Measurements from ENCODE around the gene ZDHHC15.
"Not testable (repeated sequence)": the region's sequence is repeated elsewhere in the genome, so short reads cannot be mapped to it uniquely, and the experiment has no call there.

Gene ZDHHC15, protein sequence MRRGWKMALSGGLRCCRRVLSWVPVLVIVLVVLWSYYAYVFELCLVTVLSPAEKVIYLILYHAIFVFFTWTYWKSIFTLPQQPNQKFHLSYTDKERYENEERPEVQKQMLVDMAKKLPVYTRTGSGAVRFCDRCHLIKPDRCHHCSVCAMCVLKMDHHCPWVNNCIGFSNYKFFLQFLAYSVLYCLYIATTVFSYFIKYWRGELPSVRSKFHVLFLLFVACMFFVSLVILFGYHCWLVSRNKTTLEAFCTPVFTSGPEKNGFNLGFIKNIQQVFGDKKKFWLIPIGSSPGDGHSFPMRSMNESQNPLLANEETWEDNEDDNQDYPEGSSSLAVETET

DNA sequence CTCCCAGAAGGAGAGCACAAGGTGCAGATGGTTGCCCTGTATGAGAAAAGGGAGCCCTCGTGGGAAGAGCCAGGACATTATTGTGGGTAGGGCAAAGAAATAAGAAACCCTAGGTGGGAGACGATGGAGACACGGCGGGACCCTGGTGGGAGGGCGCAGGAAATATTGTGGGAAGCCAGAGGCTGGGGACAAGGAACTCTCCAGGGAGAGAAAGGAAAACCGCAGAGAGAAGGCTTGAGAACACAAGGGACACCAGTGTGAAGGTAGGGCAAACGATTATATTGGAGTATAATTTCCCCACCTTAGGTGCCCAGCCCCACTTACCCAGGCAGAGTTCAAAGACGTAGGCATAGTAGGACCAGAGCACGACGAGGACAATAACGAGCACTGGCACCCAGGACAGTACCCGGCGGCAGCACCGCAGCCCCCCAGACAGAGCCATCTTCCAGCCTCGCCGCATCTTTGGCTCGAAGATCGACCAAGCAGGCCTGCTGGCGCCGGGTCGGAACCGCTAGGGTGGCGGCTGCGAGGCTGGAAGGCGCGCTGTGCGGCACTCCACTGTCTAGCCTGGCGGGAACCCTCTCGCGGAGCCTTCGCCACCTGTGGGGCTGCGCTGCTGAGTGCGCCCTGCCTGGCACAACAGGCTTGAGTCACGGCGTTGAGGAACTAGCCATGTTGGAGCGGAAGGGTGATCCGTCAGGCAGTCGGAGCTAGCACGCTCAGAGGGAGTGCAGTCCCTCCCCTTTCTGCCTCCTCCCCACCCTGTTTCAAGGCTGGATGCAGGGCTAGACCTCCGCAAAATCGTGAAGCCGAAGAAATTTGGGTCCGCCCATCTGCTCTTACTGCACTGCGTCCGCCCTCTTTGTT is at the start of gene ZDHHC15:
Gene ZDHHC15, minus strand, starts transcription at position 473 of the 867 bp plus-strand sequence. Its CDS starts 13 bp downstream, at position 460.
- DNase-seq (ENCODE audit: low spot score), result no peak

GRCh38 chrX:75560544-75560943 is 37.7 kb upstream of the ZDHHC15 start:
- not testable (repeated sequence) for DNase-seq (ENCODE audit: low spot score)

- DNase-seq (ENCODE audit: low spot score), result no peak
These were observed 24.9 kb upstream of the ZDHHC15 start for GRCh38 chrX:75547783-75548182.

DNA sequence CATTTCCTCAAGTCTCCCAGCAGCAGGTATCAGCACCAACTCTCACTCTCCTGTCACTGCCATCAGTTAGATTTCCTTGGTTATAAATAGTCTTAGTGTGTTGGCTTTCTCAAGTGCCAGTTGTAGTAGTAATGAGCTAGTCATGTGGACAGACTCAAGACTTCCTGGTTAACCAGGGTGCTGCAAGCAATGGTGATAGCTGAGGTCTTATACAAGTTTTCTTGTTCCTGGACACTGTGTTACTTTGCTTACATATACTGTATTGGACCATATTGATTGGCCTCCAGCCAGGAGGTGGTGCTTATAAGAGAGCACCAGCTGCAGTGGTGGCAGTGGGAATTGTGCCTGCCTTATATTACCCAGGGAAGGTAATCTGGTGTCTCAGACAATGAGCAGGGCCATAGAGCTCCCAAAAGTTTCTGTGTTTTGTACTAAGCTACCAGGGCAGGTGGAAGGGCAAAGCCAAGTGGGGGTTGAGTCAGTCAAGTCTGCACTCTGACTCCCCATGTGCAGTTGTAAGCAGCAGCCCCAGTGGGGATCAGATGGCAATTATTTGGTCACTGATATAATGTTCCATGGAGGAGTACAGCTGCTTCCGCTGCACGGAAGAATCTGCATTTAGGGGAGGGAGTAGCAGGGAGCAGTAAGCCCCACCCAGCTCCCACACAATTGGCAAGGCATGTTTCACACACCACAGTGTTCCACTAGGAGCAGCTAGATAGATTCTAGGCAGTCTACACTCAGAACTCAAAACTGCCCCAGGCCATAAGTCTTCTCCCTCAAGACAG is 24.1 kb upstream of the ZDHHC15 start:
- DNase-seq (ENCODE audit: low spot score), result no peak

- DNase-seq (ENCODE audit: low spot score), result no peak
These were observed 21.9 kb upstream of the ZDHHC15 start for GRCh38 chrX:75544786-75545185.

DNA sequence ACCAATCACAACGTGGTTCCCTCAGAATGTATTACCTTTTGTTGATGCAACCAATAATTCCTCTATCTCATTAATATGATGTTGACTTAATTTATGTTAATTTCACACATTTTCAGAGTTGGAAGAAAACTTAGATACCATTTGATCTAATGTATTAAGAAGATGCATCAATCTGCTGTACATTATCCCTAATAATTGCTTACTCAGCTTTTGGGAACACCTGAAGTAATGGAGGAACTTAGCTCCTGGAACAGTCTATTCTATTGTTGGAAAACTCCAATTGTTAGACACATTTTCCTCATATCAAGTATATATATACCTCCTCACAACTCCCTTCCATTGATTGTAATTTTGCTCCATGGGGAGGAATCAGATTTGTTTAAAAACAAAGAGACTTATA is 38.9 kb downstream of the ZDHHC15 start:
- no peak for DNase-seq (ENCODE audit: low spot score)

GRCh38 chrX:75461780-75462179 is 61.1 kb downstream of the ZDHHC15 start:
- DNase-seq (ENCODE audit: low spot score), result not testable (repeated sequence)

DNA sequence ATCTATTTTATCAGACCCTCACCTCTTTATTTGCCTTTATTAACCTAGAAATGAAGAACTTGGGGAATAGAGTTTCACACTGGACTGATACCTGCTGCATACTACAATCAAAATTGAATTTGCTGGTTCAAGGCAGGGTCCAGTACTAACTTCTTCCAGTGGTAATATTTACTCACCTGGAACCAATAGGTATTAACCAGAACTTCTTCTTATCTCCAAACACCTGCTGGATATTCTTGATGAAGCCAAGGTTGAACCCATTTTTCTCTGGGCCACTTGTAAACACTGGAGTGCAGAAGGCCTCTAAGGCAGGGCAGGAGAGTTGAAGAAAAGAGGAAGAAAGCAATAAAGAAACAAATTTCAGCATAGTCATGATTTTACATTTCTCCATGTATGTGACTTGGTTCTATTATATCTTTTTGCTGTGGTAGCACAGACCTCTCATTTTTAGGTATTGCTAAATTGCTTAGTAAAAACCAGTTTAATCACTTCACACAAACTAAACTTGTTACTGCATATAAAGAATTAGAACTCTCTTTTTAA is 101.1 kb downstream of the ZDHHC15 start:
- DNase-seq (ENCODE audit: low spot score), result no peak

DNA sequence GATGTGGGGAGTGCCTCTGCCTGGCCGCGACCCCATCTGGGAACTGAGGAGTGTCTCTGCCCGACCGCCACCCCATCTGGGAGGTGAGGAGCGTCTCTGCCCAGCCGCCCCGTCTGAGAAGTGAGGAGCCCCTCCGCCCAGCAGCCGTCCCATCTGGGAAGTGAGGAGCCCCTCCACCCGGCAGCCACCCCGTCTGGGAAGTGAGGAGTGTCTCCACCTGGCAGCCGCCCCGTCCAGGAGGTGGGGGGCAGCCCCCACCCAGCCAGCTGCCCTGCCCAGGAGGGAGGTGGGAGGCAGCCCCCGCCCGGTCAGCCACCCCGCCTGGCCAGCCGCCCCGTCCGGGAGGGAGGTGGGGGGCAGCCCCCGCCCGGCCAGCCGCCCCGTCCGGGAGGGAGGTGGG is 115.7 kb downstream of the ZDHHC15 start:
- DNase-seq (ENCODE audit: low spot score), result not testable (repeated sequence)

GRCh38 chrX:75390470-75390869 is 132.4 kb downstream of the ZDHHC15 start:
- DNase-seq (ENCODE audit: low spot score), result no peak

- DNase-seq (ENCODE audit: low spot score), result no peak
These were observed 153.1 kb downstream of the ZDHHC15 start for GRCh38 chrX:75369721-75370120.

- DNase-seq (ENCODE audit: low spot score), result no peak
These were observed 156.0 kb downstream of the ZDHHC15 start for GRCh38 chrX:75366861-75367260.

GRCh38 chrX:75365243-75365975 is 157.4 kb downstream of the ZDHHC15 start:
- DNase-seq (ENCODE audit: low spot score), result no peak

DNA sequence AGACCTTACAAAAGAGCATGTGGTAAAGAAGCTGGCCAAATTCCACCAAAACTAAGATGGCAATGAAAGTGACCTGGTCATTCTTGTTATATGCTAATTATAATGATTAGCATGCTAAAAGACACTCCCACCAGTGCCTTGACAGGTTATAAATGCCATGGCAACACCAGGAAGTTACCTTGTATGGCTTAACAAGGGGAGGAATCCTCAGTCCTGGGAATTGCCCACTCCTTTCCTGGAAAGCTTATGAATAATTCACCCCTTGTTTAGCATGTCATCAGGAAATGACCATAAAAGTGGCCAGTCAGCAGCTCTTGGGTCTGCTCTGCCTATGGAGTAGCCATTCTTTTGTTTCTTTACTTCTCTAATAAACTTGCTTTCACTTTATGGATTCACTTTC is 161.0 kb downstream of the ZDHHC15 start:
- DNase-seq (ENCODE audit: low spot score), result no peak

DNA sequence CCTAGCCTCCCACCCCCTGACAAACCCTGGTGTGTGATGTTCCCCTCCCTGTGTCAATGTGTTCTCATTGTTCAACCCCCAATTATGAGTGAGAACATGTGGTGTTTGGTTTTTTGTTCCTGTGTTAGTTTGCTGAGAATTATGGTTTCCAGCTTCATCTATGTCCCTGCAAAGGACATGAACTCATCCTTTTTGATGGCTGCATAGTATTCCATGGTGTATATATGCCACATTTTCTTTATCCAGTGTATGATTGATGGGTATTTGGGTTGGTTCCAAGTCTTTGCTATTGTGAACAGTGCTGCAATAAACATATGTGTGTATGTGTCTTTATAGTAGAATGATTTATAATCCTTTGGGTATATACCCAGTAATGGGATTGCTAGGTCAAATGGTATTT is 174.2 kb downstream of the ZDHHC15 start:
- not testable (repeated sequence) for DNase-seq (ENCODE audit: low spot score)

DNA sequence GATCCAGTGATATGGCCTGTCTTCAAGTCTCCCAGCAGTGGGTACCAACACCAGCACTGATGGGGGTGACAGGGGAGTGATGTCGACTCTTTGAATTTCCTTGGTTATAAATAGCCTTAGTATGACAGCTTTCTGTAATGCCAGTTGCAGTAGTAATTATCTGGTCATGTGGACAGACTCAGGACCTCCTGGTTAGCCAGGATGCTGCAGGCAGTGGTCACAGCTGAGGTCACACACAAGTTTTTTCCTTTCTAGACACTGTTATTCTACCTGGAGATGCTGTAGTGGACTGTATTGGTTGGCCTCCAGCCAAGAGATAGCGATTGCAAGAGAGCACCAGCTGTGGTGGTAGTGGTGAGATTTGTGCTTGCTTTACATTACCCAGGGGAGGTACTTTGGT is 185.3 kb downstream of the ZDHHC15 start:
- DNase-seq (ENCODE audit: low spot score), result no peak

DNA sequence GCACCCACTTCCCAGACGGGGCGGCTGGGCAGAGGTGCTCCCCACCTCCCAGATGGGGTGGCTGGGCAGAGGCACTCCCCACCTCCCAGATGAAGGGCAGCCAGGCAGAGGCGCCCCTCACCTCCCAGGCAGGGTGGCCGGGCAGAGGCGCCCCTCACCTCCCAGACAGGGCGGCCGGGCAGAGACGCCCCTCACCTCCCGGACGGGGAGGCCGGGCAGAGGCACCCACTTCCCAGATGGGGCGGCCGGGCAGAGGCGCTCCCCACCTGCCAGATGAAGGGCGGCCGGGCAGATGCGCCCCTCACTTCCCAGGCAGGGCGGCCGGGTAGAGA is 187.7 kb downstream of the ZDHHC15 start:
- no peak for DNase-seq (ENCODE audit: low spot score)

- not testable (repeated sequence) for DNase-seq (ENCODE audit: low spot score)
These were observed 188.3 kb downstream of the ZDHHC15 start for GRCh38 chrX:75334407-75335126.

GRCh38 chrX:75327607-75328006 is 195.2 kb downstream of the ZDHHC15 start:
- no peak for DNase-seq (ENCODE audit: low spot score)
